ENCODE measurements around the gene SH3TC1. TPM values are rescaled to one million over a fixed set of nuclear protein-coding genes. Genes with fewer than 3 reads are reported as not detected.

The SH3TC1 gene
- polyA plus RNA-seq, 1 donor (not counting 4 experiments of a cell fraction or from before 2014, with no cell fraction given): 12.3 TPM

- dilution Hi-C loops (cut with MboI; ENCODE audit: extremely low pct_ligation_motif_present, low sequenced_read_pairs): loop anchor here (25.0 kb wide), 1 partner anchor 148 kb away; no protein-coding TSS in a partner anchor
- Histone ChIP-seq H3K27me3 (ENCODE audit: control insufficient read depth, extremely low read depth, insufficient read depth, low read length) (peaks cover 9% of the 10 kb centered on the region), H3K79me2 (ENCODE audit: control insufficient read depth, insufficient read depth, low read length) (no peaks in the 10 kb centered on the region), H3K27ac (ENCODE audit: control insufficient read depth, insufficient read depth, low read length) (no peak overlapping the region), H3K9me1 (ENCODE audit: control insufficient read depth, extremely low read depth, insufficient read depth, low read length) (no peaks in the 10 kb centered on the region), H3K4me1 (ENCODE audit: control insufficient read depth, extremely low read depth, insufficient read depth, low read length) (no peaks in the 10 kb centered on the region), H3K9ac (ENCODE audit: control insufficient read depth, extremely low read depth, insufficient read depth, low read length) (no peak overlapping the region), H3K9me3 (ENCODE audit: control insufficient read depth, low read depth, low read length) (no peaks in the 10 kb centered on the region), H3K36me3 (ENCODE audit: control insufficient read depth in 2 of 2, extremely low read depth in 1 of 2, insufficient read depth in 2 of 2, low read length in 2 of 2) (no peaks in the 10 kb centered on the region), H2AFZ (ENCODE audit: control insufficient read depth, low read length) (no peak overlapping the region), H3K4me3 (ENCODE audit: control insufficient read depth in 2 of 3, extremely low read depth in 1 of 3, insufficient read depth in 2 of 3, low read depth in 1 of 3, low read length in 3 of 3) (no peak overlapping the region), H3K4me2 (ENCODE audit: control insufficient read depth, extremely low read depth, insufficient read depth, low read depth, low read length) (no peak overlapping the region), H4K20me1 (ENCODE audit: control insufficient read depth, extremely low read depth, insufficient read depth, low read length) (no peaks in the 10 kb centered on the region)
- no peak for TF ChIP-seq CTCF (optimal IDR thresholded peaks at IDR 0.05 in 1 of 3, IDR thresholded peaks at IDR 0.05 in 1 of 3, conservative IDR thresholded peaks at IDR 0.05 in 1 of 3; ENCODE audit: extremely low read depth in 1 of 3, insufficient read depth in 2 of 3, low read length in 3 of 3)
- no peak for TF ChIP-seq EZH2 (IDR thresholded peaks at IDR 0.05; ENCODE audit: low read length)
- no peak for DNase-seq (ENCODE audit: low read depth, low spot score)
- FAIRE-seq: no peak
Observed at GRCh38 chr4:8264106-8264505, 65.0 kb downstream of the SH3TC1 start.

GRCh38 chr4:8265171-8265929, 66.3 kb downstream of the SH3TC1 start:
- Histone ChIP-seq H3K27ac (ENCODE audit: control insufficient read depth, insufficient read depth, low read length) (no peak overlapping the region), H2AFZ (ENCODE audit: control insufficient read depth, low read length) (no peak overlapping the region), H4K20me1 (ENCODE audit: control insufficient read depth, extremely low read depth, insufficient read depth, low read length) (no peaks in the 10 kb centered on the region), H3K36me3 (ENCODE audit: control insufficient read depth in 2 of 2, extremely low read depth in 1 of 2, insufficient read depth in 2 of 2, low read length in 2 of 2) (no peaks in the 10 kb centered on the region), H3K9me3 (ENCODE audit: control insufficient read depth, low read depth, low read length) (no peaks in the 10 kb centered on the region), H3K4me3 (ENCODE audit: control insufficient read depth in 2 of 3, extremely low read depth in 1 of 3, insufficient read depth in 2 of 3, low read depth in 1 of 3, low read length in 3 of 3) (no peak overlapping the region), H3K27me3 (ENCODE audit: control insufficient read depth, extremely low read depth, insufficient read depth, low read length) (peaks cover 21% of the 10 kb centered on the region), H3K9ac (ENCODE audit: control insufficient read depth, extremely low read depth, insufficient read depth, low read length) (no peak overlapping the region), H3K4me1 (ENCODE audit: control insufficient read depth, extremely low read depth, insufficient read depth, low read length) (no peaks in the 10 kb centered on the region), H3K9me1 (ENCODE audit: control insufficient read depth, extremely low read depth, insufficient read depth, low read length) (no peaks in the 10 kb centered on the region), H3K4me2 (ENCODE audit: control insufficient read depth, extremely low read depth, insufficient read depth, low read depth, low read length) (no peak overlapping the region), H3K79me2 (ENCODE audit: control insufficient read depth, insufficient read depth, low read length) (no peaks in the 10 kb centered on the region)
- FAIRE-seq (no peak), DNase-seq (ENCODE audit: low read depth, low spot score) (no peak)
- dilution Hi-C loops (cut with MboI; ENCODE audit: extremely low pct_ligation_motif_present, low sequenced_read_pairs): loop anchor here (25.0 kb wide), 1 partner anchor 147 kb away; no protein-coding TSS in a partner anchor
- TF ChIP-seq CTCF (optimal IDR thresholded peaks at IDR 0.05 in 1 of 3, IDR thresholded peaks at IDR 0.05 in 1 of 3, conservative IDR thresholded peaks at IDR 0.05 in 1 of 3; ENCODE audit: extremely low read depth in 1 of 3, insufficient read depth in 2 of 3, low read length in 3 of 3): no peak

Data from keratinocyte (primary cell).